22Rv1 (cell line): ENCODE results near the gene VPS72.

Experiments
- ZFX ChIP-seq: fragments of 450-650 bp; IDR thresholded peaks from 2 replicates; pipeline ENCODE4 v1.6.1; 2017; ENCODE audit warnings: antibody characterized with exemption, borderline replicate concordance
- TF ChIP-seq, protein P1 (sequence below): fragments of 450-650 bp; IDR thresholded peaks from 2 replicates; pipeline ENCODE4 v1.5.1; 2017; ENCODE audit warnings: mild to moderate bottlenecking

DNA sequence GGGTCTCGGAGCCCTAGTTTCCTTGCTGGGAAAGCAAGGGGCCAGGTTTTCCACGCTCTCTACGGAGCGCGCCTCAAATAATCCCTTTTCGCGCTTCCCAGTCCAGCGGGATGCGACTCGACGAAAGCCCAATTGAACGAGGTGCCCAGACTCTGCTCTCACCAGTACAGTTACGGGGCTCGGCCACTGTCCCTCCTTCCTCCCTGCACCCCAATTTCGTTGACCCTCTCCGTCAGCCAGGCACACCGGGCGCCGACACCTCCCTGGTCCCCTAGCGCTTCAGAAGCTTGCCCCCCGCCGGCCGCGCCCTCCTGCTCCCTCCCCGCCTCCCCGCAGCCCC is 44.0 kb downstream of the VPS72 start:
- TF ChIP-seq, protein P1, sequence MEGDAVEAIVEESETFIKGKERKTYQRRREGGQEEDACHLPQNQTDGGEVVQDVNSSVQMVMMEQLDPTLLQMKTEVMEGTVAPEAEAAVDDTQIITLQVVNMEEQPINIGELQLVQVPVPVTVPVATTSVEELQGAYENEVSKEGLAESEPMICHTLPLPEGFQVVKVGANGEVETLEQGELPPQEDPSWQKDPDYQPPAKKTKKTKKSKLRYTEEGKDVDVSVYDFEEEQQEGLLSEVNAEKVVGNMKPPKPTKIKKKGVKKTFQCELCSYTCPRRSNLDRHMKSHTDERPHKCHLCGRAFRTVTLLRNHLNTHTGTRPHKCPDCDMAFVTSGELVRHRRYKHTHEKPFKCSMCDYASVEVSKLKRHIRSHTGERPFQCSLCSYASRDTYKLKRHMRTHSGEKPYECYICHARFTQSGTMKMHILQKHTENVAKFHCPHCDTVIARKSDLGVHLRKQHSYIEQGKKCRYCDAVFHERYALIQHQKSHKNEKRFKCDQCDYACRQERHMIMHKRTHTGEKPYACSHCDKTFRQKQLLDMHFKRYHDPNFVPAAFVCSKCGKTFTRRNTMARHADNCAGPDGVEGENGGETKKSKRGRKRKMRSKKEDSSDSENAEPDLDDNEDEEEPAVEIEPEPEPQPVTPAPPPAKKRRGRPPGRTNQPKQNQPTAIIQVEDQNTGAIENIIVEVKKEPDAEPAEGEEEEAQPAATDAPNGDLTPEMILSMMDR: no peak
- no peak for TF ChIP-seq ZFX
